Stomach smooth muscle (tissue), 2 donors: ENCODE results near the gene CDH3.

ENCODE experiments used
- H3K27ac ChIP-seq: one replicate; pipeline ENCODE4 v1.7.0; 2013; ENCODE audit warnings: mild to moderate bottlenecking, low read length, inconsistent platforms
- H3K27me3 ChIP-seq, 2 donors: one replicate each; pipeline ENCODE4 v1.7.0; 2013; ENCODE audit warnings: low read length in 2 of 2; ENCODE audit not compliant: insufficient read depth in 2 of 2, control insufficient read depth in 1 of 2
- H3K36me3 ChIP-seq, 2 donors: one replicate each; pipeline ENCODE4 v1.7.0; 2013; ENCODE audit warnings: low read length in 2 of 2; ENCODE audit not compliant: control insufficient read depth in 2 of 2, insufficient read depth in 2 of 2
- H3K4me1 ChIP-seq: one replicate; pipeline ENCODE4 v1.7.0; 2013; ENCODE audit warnings: low read length; ENCODE audit not compliant: control insufficient read depth, insufficient read depth
- H3K4me3 ChIP-seq, 2 donors: one replicate each; pipeline ENCODE4 v1.7.0; 2013; ENCODE audit warnings: low read length in 2 of 2
- H3K9ac ChIP-seq, 2 donors: one replicate each; pipeline ENCODE4 v1.7.0; 2013; ENCODE audit warnings: low read length in 2 of 2, mild to moderate bottlenecking in 1 of 2
- H3K9me3 ChIP-seq, 2 donors: one replicate each; pipeline ENCODE4 v1.7.0; 2013; ENCODE audit warnings: low read length in 2 of 2; ENCODE audit not compliant: control insufficient read depth in 2 of 2
- donor health status: healthy.
- donor health status: Pancreatic carcinoma.

CDH3 gene

DNA sequence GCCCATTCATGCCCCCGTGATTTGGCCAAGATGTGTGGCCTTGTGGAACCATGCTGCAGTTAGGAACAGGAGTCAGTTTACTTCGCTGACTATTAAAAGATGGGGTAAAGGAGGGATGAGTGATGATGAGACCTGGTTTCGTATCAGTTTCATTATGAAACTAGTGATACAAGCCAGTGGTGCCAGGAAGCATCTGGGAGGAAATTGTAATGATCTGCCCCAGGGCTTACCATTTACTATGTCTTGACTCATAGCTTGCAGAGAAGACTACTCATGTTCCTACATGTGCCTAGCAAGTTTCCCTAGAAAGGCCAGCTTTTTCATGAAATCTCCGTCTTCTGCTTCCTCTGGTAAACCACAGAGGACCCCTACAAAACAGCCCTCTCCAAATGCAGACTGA lies 23.2 kb downstream of the CDH3 start:
- no peaks in the 10 kb centered on the region for H3K36me3 ChIP-seq
- H3K4me3 ChIP-seq = no peak overlapping the region
- H3K4me1 ChIP-seq = no peaks in the 10 kb centered on the region
- H3K27ac ChIP-seq = no peak overlapping the region
- H3K9ac ChIP-seq = no peak overlapping the region
- H3K9me3 ChIP-seq = no peaks in the 10 kb centered on the region
- H3K27me3 ChIP-seq = no peaks in the 10 kb centered on the region

DNA sequence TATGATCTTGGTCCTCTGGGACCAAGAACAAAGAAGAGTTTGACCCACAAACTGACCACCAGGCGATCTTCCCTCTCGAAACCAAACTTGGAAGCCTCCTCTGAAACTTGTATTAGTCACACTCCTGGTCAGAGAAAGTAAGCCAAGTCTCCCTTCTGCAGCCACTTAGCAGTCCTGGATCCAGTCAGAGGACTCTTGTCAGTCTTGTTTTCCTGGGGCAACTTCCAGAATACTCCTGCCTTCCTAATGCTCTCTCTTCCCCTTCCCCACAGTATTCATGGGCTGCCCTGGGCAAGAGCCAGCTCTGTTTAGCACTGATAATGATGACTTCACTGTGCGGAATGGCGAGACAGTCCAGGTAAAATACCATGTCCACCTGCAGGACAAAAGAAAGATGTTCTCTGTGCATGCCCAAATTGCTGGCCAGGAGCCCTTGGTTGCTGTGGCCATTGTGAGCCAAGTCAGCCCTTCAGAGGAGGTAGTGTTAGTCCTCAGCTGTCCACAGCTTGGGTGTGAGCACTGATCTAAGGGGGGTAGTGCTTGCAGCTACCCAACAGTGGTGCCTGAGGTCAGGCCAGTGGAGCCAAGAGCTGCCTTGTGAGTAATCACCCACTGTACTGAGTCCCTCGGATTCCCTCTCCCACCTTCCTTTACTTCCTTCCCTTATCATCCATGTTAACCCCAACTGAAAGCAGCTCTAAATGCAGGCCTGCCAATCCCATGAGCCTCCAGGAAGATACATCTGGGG lies 31.2 kb downstream of the CDH3 start:
- Histone ChIP-seq H3K9ac (no peak overlapping the region), H3K27ac (no peak overlapping the region), H3K9me3 (peaks cover 0 to 3% of the 10 kb centered on the region in 2 donors), H3K36me3 (no peaks in the 10 kb centered on the region), H3K4me1 (no peaks in the 10 kb centered on the region), H3K27me3 (peaks cover 0 to 3% of the 10 kb centered on the region in 2 donors), H3K4me3 (no peak overlapping the region)

DNA sequence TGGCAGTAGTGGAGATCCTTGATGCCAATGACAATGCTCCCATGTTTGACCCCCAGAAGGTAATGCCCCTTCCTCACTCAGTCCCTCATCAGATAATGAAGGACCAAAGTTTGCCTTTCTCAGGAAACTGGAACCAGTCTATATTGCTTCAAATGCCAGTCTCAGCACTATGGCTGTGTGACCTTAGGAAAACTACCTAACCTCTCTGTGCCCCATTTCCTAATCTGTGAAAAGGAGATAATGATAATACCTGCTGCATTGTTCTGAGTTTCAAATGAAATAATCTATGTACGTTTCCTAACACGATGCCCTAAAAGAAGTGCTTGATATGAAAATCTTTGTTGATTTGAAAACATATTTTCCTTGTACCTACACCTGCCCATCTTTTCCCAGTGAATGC lies 35.9 kb downstream of the CDH3 start:
- no peak overlapping the region for H3K4me3 ChIP-seq
- H3K36me3 ChIP-seq = no peaks in the 10 kb centered on the region
- H3K4me1 ChIP-seq = no peaks in the 10 kb centered on the region
- H3K9me3 ChIP-seq = no peaks in the 10 kb centered on the region
- H3K27ac ChIP-seq = no peak overlapping the region
- H3K9ac ChIP-seq = no peak overlapping the region
- H3K27me3 ChIP-seq = peaks cover 0 to 3% of the 10 kb centered on the region in 2 donors

DNA sequence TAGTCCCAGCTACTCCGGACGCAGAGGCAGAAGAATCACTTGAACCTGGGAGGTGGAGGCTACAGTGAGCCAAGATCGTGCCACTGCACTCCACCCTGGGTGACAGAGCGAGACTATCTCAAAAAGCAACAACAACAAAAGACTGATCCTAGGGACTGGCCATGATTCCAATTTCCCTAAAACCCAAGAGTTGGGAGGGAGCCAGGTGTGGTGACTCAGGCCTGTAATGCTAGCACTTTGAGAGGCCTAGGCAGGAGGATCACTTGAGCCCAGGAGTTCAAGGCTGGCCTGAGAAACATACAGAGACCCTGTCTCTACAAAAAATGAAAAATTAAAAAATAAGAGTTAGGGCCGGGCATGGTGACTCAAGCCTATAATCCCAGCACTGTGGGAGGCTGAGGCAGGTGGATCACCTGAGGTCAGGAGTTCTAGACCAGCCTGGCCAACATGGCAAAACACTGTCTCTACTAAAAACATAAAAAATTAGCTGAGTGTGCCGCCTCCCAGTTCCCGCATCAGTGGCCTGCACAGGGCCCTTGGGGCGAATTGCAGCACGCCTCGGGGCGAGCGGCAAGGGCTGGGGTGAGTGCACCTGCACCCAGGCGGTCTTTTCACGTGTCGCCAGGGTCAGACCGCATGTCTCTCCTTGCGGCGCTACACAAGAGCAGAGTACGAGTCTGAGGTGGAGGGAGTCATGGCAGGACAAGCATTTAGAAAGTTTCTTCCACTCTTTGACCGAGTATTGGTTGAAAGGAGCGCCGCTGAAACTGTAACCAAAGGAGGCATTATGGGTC lies 40.8 kb downstream of the CDH3 start:
- H3K9ac ChIP-seq = no peak overlapping the region
- no peaks in the 10 kb centered on the region for H3K36me3 ChIP-seq
- H3K9me3 ChIP-seq = no peaks in the 10 kb centered on the region
- H3K27me3 ChIP-seq = no peaks in the 10 kb centered on the region
- H3K27ac ChIP-seq = no peak overlapping the region
- H3K4me3 ChIP-seq = no peak overlapping the region
- H3K4me1 ChIP-seq = no peaks in the 10 kb centered on the region

DNA sequence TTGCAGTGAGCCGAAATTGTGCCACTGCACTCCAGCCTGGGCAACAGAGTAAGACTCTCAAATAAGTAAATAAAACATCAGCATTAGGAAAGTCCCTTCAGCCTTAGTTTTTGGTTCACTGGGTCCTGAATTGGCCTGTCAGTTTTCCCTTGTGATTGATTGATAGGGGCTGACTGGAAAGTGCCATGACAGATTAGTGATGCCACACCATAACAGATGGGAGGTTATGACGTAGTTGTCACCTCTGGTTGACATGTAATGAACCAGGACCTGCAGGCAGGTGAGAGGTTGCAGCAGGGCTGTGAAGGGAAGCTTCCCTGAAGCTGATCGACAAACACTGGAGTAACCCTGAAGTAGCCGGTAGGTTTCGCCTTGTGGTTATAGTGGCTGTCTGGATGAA lies 41.8 kb downstream of the CDH3 start:
- H3K4me1 ChIP-seq = no peaks in the 10 kb centered on the region
- H3K27ac ChIP-seq = no peak overlapping the region
- no peak overlapping the region for H3K4me3 ChIP-seq
- H3K9me3 ChIP-seq = no peaks in the 10 kb centered on the region
- H3K27me3 ChIP-seq = no peaks in the 10 kb centered on the region
- H3K9ac ChIP-seq = no peak overlapping the region
- no peaks in the 10 kb centered on the region for H3K36me3 ChIP-seq

DNA sequence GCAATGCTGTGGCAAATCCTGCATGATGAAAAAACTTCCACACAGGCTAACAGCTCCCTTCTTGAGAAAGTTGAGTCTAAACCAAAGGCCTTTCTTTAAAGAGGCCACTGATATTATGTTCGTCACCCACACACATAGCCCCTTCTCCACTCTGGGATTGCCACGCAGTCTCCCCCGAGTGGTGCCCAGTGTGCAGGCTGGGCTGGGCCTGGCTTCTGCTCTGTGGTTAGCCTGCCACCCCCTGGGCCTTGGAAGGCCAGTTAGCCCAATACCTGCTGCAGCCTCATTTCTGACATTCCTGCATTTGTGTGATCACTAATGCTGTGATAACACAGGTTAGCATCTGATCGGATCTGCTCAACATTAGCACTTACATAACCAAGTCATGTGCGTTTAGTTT lies 44.8 kb downstream of the CDH3 start:
- H3K9me3 ChIP-seq = no peaks in the 10 kb centered on the region
- no peaks in the 10 kb centered on the region for H3K27me3 ChIP-seq
- no peaks in the 10 kb centered on the region for H3K4me1 ChIP-seq
- H3K4me3 ChIP-seq = no peak overlapping the region
- no peak overlapping the region for H3K27ac ChIP-seq
- no peak overlapping the region for H3K9ac ChIP-seq
- no peaks in the 10 kb centered on the region for H3K36me3 ChIP-seq

DNA sequence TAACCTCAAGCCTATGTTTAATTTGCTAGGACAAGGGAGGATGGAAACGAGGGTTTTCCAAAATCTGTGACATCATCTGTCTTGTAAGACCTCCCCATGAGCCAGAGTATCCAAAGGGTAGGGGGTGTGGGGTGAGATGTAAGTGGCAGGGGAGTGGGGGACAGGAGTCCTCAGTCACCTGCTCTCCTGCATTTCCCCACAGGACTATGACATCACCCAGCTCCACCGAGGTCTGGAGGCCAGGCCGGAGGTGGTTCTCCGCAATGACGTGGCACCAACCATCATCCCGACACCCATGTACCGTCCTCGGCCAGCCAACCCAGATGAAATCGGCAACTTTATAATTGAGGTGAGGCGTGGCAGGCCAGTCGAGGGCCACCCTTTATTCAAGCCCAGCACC lies 50.5 kb downstream of the CDH3 start:
- no peaks in the 10 kb centered on the region for H3K36me3 ChIP-seq
- H3K4me3 ChIP-seq = no peak overlapping the region
- H3K27ac ChIP-seq = no peak overlapping the region

DNA sequence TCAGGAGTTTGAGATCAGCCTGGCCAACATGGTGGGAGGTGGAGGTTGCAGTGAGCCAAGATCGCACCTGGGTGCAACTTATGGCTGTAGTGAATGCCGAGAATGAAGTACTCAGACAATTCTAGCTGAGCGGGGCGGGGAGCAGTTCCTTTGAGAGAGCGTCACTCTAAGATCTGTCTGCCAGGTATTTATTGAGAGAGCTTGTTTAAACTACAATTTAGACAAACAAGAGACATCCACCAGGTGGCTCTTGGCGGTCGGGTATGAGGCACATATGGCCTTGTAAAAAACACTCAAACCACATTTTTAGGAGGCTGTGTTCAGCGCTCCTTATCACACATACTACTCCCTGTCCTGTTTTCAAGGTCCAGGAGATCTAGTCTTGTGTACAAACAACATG lies 51.4 kb downstream of the CDH3 start:
- Histone ChIP-seq H3K9ac (no peak overlapping the region), H3K36me3 (no peaks in the 10 kb centered on the region), H3K27ac (no peak overlapping the region), H3K27me3 (no peaks in the 10 kb centered on the region), H3K4me3 (no peak overlapping the region), H3K9me3 (no peaks in the 10 kb centered on the region), H3K4me1 (no peaks in the 10 kb centered on the region)

More for the DNA sequence above, 50.5 kb downstream of the CDH3 start:
- Histone ChIP-seq H3K9me3 (no peaks in the 10 kb centered on the region), H3K4me1 (no peaks in the 10 kb centered on the region), H3K9ac (no peak overlapping the region), H3K27me3 (no peaks in the 10 kb centered on the region)

DNA sequence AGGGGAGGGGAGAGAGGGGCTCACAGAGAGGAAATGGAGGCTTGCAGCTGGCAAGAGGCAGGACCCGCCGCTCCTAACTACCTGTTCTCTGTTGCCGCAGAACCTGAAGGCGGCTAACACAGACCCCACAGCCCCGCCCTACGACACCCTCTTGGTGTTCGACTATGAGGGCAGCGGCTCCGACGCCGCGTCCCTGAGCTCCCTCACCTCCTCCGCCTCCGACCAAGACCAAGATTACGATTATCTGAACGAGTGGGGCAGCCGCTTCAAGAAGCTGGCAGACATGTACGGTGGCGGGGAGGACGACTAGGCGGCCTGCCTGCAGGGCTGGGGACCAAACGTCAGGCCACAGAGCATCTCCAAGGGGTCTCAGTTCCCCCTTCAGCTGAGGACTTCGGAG lies 53.0 kb downstream of the CDH3 start:
- Histone ChIP-seq H3K27me3 (no peaks in the 10 kb centered on the region), H3K36me3 (no peaks in the 10 kb centered on the region), H3K27ac (no peak overlapping the region), H3K9me3 (no peaks in the 10 kb centered on the region), H3K4me1 (no peaks in the 10 kb centered on the region), H3K4me3 (no peak overlapping the region), H3K9ac (no peak overlapping the region)

DNA sequence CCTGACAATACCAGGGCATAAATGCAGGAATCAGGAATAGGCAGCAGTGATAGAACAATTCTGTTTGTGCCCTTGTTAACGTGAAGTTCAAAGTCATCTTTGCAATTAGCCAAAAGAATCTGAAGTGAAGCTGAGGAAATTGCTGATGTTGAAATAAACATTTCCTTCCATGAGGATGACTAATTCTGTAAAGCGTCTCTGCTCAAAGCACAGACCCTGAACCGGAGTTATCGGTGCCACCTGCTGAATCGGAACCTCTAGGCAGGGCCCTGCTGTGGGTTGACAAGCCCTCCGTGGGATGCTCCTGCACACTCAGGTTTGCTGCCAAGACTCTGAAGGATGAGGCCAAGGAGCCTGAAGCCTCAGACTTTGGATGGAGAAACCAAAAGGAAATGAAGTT lies 55.0 kb downstream of the CDH3 start:
- Histone ChIP-seq H3K4me3 (no peak overlapping the region), H3K27me3 (no peaks in the 10 kb centered on the region), H3K9ac (no peak overlapping the region), H3K4me1 (no peaks in the 10 kb centered on the region), H3K27ac (no peak overlapping the region), H3K36me3 (no peaks in the 10 kb centered on the region), H3K9me3 (no peaks in the 10 kb centered on the region)

DNA sequence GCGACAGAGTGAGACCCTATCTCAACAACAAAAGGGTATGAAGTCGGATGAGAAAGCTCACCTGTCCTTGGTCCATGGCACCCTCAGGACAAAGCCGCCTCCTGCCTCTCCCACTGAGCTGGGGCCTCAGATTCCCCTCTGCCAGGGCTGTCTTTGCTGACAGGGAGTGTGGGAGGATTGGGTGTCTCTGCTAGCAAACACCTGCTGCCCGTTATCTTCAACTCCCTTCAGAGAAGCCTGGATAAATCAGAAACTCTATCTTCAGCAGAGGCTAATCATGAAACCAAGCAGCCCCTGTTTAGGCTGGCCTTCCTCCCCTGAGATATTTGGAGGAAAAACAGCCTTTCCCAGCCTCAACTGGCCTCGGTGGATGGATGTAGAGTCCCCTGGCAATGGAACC lies 55.7 kb downstream of the CDH3 start:
- Histone ChIP-seq H3K9ac (no peak overlapping the region), H3K9me3 (no peaks in the 10 kb centered on the region), H3K27ac (no peak overlapping the region), H3K4me1 (no peaks in the 10 kb centered on the region), H3K36me3 (no peaks in the 10 kb centered on the region), H3K27me3 (no peaks in the 10 kb centered on the region), H3K4me3 (no peak overlapping the region)
